Stomach (tissue), 9 donors: ENCODE measurements around the gene FAM72C. TPM values are rescaled to one million over a fixed set of nuclear protein-coding genes. Genes with fewer than 3 reads are reported as not detected.
"Not testable (repeated sequence)": the region's sequence is repeated elsewhere in the genome, so short reads cannot be mapped to it uniquely, and the experiment has no call there.

Source experiments
- DNase-seq, 2 donors: peaks; one replicate each; pipeline versions ENCODE4 v3.0.0 to v3.0.0-alpha.2; 2013 to 2019
- H3K27ac ChIP-seq, 5 donors: fragments of 200-600 bp in 4 of 5; sonication (generic) in 4 of 5; one replicate each; pipeline ENCODE4 v1.5.1; 2013 to 2019; ENCODE audit warnings: mild to moderate bottlenecking in 1 of 5, moderate library complexity in 1 of 5
- H3K27me3 ChIP-seq, 3 donors: fragments of 200-600 bp; sonication (generic); one replicate each; pipeline ENCODE4 v1.5.1; 2017 to 2019; ENCODE audit warnings: mixed run types in 1 of 3
- H3K36me3 ChIP-seq, 4 donors: fragments of 200-600 bp; sonication (generic); 1 replicate in 3 of 4; 2 replicates in 1 of 4; pipeline ENCODE4 v1.5.1; 2016 to 2019
- H3K4me1 ChIP-seq, 4 donors: fragments of 200-600 bp; sonication (generic); one replicate each; pipeline ENCODE4 v1.5.1; 2016 to 2019
- H3K4me3 ChIP-seq, 4 donors: fragments of 200-600 bp; sonication (generic) in 3 of 4; one replicate each; pipeline ENCODE4 v1.5.1; 2016 to 2019; ENCODE audit warnings: mild to moderate bottlenecking in 1 of 4
- H3K9me3 ChIP-seq, 4 donors: fragments of 200-600 bp; sonication (generic); one replicate each; pipeline ENCODE4 v1.5.1; 2016 to 2019
- WGBS, 5 donors: extraction: QIAGEN DNeasy Blood & Tissue Kit in 3 of 5; methylation state at CpG; one replicate each; pipeline versions ENCODE4 v1.1.5 to v1.1.7; 2013 to 2018; 5-methylcytosine and 5-hydroxymethylcytosine counted together
- intact Hi-C: fragments of 100-400 bp; cut with DNase I; formaldehyde crosslinking; loops from one replicate; pipeline ENCODE4 v1.15.1; 2023; ENCODE audit warnings: low total_unique reads
- polyA plus RNA-seq, 3 donors: library from polyadenylated mRNA; stranded (reverse); fragments of 200-250 nt; gene quantifications; one replicate each; pipeline ENCODE4 v1.2.3, GENCODE V29; 2013
- total RNA-seq, 5 donors: library from RNA; depleted of rRNA; stranded (reverse); fragments of >200 nt; gene quantifications; one replicate each; pipeline versions ENCODE4 v1.1.0 to v1.2.3, GENCODE V29; 2014 to 2016
- donor health status: healthy with polysubstance abuse.
- donor health status: Bipolar disorder and iron deficiency.
- donor health status: healthy.

The FAM72C gene
- total and polyA plus RNA-seq, 8 donors, result 0.19 to 2.3 (median 1.4) TPM; not detected in 4

DNA sequence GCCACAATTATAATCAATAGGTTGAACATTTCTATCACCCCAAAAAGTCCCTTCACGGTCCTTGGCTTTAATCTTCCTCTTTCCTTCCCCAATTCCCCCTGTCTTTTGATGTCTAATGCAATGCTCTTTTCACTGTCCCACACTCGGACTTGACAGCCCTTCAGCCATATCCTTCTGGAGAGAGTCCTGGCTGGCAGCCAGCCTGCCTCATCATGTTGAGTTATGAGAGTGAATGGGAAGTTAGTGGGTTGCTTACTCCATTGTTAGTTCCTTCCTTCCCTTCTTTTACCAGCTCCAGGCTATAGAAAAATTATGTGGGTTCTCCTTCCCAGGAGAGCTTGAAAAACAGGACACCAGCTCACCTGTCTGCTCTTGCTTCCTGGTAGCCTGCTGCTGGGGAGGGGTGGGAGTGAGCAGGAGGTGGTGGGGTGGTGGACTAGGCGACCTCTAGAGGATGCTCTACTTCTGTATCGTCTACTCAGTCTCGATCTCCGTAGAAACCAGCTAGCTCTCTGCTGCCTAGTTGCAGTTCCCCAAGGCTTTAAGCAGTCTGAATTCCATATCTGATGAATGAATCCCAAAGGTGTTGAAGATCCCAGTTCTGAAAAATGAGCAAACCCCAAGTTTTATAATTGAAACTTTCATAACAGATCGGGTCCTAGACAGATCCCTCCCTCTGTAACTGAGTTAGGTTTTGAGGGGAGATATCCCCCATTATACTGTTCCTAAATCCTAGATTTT lies 30.5 kb upstream of the FAM72C start:
- H3K27ac ChIP-seq, H3K4me1 ChIP-seq, intact Hi-C loops, H3K4me3 ChIP-seq, H3K27me3 ChIP-seq, H3K36me3 ChIP-seq, H3K9me3 ChIP-seq: not testable (repeated sequence)
- 49 to 66% (median 54%) methylated on average over 3 to 5 of the region's 7 CpGs; no CpG with 5 or more reads in 1 of the 5 donors for WGBS, 5 donors
- DNase-seq, result peak in 1 of 2 donors; percentile 5

DNA sequence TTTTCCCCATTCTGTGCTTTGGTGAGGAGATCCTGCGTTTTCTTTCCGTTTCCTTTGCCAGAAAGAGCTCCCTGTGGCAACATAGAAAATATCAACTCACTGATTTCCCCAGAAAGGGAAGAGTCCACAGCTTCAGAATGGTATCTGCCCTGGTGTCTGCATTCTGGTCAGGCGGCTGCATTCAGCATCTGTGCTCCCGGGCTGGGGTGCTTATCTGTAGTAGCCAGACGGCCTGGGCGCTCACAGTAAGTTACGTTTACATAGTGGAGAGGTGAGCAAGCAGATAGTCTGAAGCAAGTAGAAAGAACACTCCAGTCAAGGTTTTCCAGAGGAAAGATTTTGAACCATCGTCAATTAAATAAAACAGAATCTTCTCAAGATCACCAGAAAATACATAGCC lies 29.3 kb upstream of the FAM72C start:
- H3K4me1 ChIP-seq, H3K27me3 ChIP-seq, H3K9me3 ChIP-seq, intact Hi-C loops, DNase-seq, H3K36me3 ChIP-seq, H3K4me3 ChIP-seq, H3K27ac ChIP-seq: not testable (repeated sequence)
- WGBS, 5 donors, result 32 to 65% (median 37%) methylated on average over 3 to 5 of the region's 8 CpGs; no CpG with 5 or more reads in 2 of the 5 donors

DNA sequence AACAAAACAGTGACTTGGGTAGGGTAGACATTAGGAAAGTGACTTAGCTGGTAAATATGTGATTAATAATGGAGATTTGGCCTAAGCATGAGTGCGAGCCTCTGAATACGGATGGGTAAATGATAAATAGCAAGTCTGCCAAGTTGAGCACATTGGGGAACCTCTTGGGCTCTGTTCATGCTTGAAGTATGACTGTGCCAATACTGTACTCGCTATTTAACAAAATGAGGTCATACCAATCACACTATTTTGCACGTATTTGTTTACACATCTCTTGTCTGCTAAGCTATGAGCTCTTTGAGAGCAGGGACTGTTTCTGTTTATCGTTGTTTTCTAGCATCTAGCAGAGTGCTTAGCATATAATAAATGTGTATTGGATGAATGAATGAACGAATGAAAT lies 24.2 kb upstream of the FAM72C start:
- H3K36me3 ChIP-seq, H3K27ac ChIP-seq, H3K27me3 ChIP-seq, H3K4me1 ChIP-seq, H3K4me3 ChIP-seq, intact Hi-C loops, H3K9me3 ChIP-seq, DNase-seq: not testable (repeated sequence)
- 88 to 100% methylated on average over 1 of the region's 6 CpGs; no CpG with 5 or more reads in 3 of the 5 donors for WGBS, 5 donors

DNA sequence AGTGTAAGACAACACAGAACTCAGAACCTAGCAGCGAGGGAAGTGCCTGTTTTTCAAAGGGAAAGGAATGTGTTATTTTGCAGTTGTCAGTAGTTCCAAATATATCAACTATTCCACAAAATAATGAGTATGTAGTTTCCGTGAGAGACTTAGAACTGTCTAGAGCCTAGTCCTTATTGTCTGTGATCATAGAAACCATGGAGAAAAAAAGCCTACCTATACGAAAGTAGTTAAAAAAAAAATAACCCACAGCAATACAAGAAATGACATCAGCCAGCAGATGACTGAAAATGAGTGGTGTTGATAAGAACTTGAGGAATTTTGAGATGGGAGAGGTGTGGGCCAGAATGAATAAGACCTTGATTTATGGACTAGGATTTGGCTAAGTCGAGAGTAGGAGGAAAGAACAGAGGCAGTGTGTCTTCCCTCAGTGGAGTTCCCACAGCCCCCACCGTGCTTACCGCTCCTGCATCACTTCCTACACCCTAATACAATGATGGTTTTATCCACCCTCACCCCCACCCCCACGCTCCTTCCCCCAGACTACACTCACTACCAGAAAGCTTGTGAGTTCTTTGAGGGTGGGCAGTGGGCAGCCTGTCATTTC lies 21.6 kb upstream of the FAM72C start:
- H3K4me3 ChIP-seq, H3K36me3 ChIP-seq, H3K27me3 ChIP-seq, H3K4me1 ChIP-seq, H3K9me3 ChIP-seq, DNase-seq, H3K27ac ChIP-seq, intact Hi-C loops: not testable (repeated sequence)
- WGBS, 5 donors, result 81 to 100% (median 85%) methylated on average over 1 to 2 of the region's 7 CpGs

DNA sequence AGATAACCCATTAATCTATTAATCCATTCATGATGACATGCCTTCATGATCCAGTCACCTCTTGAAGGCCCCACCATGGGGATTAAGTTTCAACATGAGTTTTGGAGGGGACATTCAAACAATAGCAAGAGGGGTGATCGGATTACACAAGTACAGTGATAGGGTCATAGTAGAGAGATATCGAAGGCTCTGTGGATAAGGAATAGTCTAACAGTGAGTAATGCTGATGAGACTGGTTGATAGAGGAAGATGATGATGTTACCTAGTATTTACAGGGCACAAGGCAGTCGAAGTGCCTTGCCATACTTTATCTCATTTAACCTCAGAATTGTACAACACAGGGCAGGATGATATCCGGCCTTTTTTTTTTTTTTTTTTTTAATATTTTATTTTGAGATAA lies 18.9 kb upstream of the FAM72C start:
- DNase-seq, H3K4me3 ChIP-seq, H3K9me3 ChIP-seq, intact Hi-C loops, H3K36me3 ChIP-seq, H3K27me3 ChIP-seq, H3K27ac ChIP-seq, H3K4me1 ChIP-seq: not testable (repeated sequence)
- WGBS, 5 donors, result no CpG with 5 or more reads among the region's 4 CpGs

DNA sequence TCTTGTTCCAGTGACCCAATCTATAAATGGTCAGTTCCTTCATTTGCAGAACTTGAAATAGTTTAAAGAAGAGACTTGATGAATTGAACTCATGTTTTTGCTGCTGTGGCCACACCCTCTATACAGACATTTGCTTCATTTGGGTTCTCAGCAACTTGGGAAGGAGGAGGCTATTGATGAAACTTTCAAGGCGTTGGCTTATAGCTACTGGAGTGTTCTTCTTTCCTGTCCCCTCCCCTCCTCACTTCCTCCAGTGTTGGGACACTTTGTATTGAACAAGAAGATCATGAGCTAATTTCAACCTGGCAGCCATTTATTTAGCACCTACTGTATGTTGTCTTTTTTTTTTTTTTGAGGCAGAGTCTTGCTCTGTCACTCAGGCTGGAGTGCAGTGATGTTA lies 17.9 kb upstream of the FAM72C start:
- H3K4me3 ChIP-seq, DNase-seq, H3K27ac ChIP-seq, H3K4me1 ChIP-seq, H3K27me3 ChIP-seq, intact Hi-C loops, H3K9me3 ChIP-seq, H3K36me3 ChIP-seq: not testable (repeated sequence)
- no CpG with 5 or more reads among the region's 1 CpG for WGBS, 5 donors

DNA sequence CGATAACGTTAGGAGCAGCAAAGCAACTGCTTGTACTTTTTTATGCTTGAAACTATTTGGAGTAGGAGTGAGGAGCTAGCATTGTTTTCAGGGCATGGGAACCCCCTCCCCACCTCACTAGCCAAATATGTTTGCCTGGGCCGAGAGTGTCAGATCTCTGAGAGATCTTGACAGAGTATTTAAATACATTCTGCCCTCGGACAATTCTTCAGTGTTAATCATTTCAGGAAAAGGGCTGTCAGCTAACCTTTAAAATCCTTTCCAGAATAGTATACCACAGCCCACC lies 17.6 kb upstream of the FAM72C start:
- H3K9me3 ChIP-seq, DNase-seq, intact Hi-C loops: not testable (repeated sequence)

DNA sequence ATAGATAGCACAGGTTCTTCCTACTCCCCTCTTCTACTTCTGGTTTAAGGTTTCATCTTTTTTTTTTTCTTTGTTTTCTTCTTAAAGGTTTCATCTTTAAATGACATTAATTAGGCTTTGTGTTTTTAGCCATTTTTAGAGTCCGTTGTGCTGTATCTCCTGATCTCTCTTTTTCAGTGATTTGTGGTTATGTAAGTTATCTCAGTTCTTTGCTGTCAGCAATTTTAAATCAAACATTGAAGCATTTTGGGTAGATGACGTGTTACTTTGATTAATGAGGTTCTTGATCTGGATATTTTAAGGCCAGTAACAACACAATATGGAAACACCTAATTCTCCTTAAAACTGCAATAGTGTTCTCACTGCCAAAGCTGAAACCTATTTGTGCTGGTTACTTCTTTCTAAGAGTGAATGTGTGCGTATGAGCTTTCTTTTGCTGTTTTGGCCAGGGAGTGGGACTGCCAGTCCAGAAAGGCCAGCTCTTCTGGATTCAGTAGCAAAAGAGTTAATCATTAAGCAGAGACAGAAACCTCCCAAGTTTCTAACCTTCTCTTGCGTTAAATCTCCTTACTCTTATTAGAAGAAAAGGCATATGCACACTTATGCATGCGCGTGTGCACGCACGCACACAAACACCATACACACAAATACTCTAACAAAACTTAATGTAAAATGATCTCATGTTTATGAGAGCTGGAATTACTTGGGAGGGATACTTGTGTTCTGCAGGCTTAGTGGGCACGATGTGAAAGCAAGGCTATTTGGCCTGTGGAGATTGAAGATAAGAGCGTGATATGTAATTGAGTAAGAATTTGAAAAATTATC lies 17.0 kb upstream of the FAM72C start:
- H3K4me1 ChIP-seq, H3K27me3 ChIP-seq, H3K27ac ChIP-seq, H3K4me3 ChIP-seq, DNase-seq, intact Hi-C loops, H3K36me3 ChIP-seq, H3K9me3 ChIP-seq: not testable (repeated sequence)
- WGBS, 5 donors, result 30 to 58% (median 31%) methylated on average over 1 of the region's 10 CpGs; no CpG with 5 or more reads in 1 of the 5 donors

More for the DNA sequence above, 17.6 kb upstream of the FAM72C start:
- H3K4me1 ChIP-seq, H3K27ac ChIP-seq, H3K36me3 ChIP-seq, H3K4me3 ChIP-seq, H3K27me3 ChIP-seq: not testable (repeated sequence)
- WGBS, 5 donors, result no CpG with 5 or more reads among the region's 4 CpGs

DNA sequence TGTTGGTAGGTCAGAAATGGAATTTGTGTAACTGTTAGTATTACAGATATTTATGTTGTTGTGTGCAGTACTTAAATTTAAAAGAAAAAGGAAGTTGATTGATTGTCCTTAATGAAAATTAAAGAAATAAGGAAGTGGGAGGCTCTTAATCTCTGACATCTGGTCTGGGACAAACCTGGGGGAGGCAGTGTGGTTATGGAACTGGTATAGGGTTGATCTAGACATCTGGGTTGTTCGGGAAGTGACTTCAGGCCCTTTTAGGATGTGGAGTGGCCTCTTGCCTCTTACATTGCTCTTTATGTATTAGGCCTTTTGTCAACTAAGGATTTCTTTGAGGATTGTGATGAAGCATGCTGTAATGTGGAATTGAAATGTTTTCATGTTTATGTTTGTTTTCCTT lies 16.1 kb upstream of the FAM72C start:
- H3K4me3 ChIP-seq, DNase-seq: not testable (repeated sequence)
- WGBS, 5 donors, result no CpG with 5 or more reads among the region's 1 CpG

DNA sequence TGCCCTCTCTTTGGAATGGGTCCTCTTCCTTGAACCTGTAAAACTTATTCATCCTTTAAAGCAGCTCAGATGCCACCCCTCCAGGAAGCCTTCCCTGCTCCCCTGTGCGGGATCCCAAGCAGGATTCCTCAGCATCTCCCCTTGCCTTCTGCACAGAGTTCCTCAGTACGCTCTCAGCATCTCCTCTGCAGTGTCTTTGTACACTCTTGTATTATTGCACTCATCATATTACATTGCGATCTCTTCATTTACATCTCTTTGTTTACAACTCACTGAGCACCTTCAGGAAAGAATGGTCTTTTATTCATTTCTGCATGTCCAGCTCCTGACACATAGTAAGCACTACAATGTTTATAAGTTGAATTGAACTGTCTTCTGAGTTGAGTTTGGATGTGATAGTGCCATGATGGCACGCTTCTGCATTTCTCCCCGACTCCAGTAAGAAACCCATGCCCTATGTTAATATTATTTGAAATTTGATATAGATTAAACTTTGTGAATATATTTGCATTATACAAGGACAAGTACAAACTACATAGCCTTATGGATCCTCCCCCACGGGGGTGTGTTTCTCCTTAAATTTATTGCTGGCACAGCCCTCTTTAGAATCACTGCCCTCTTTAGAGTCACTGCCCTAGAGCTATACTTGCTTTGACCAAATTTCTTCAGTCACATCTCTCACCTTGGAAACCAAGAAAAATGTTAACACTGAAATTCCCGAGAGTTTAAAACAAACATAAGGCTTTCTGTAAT lies 13.1 kb upstream of the FAM72C start:
- intact Hi-C loops, H3K9me3 ChIP-seq, H3K27ac ChIP-seq, H3K4me1 ChIP-seq, H3K27me3 ChIP-seq, DNase-seq, H3K36me3 ChIP-seq, H3K4me3 ChIP-seq: not testable (repeated sequence)
- WGBS, 5 donors, result 91 to 100% (median 93%) methylated on average over 1 to 3 of the region's 7 CpGs

More for the DNA sequence above, 16.1 kb upstream of the FAM72C start:
- H3K27ac ChIP-seq, H3K27me3 ChIP-seq, H3K36me3 ChIP-seq, H3K4me1 ChIP-seq, intact Hi-C loops, H3K9me3 ChIP-seq: not testable (repeated sequence)

DNA sequence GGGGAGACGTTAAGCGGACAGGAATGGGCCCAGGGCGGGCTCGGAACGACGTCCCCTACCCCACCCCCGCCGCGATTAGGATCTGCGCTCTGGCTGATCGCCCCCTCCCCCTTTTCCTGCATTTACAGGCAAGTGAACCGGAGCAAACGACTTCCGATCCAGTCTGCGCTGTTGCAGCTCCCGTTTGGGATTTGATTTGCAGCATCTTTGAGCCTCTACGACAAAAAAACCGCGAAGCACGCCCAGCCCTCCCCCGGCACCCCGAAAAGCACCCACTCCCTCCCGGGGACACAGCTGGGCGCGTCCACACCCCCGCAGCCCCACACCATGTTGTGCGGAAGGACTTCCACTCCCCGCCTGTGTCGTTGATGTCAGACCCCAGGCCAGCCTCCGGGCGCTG lies 2.6 kb upstream of the FAM72C start:
- Histone ChIP-seq H3K27ac (peak overlapping the region in 1 of 5 donors; percentile 61), H3K4me3 (peak overlapping the region in 3 of 4 donors; percentile 20 to 47 (median 42))
- WGBS, 5 donors, result 0% methylated on average over 1 to 10 of the region's 31 CpGs; no CpG with 5 or more reads in 2 of the 5 donors

More for the DNA sequence above, 2.6 kb upstream of the FAM72C start:
- H3K9me3 ChIP-seq, H3K27me3 ChIP-seq, intact Hi-C loops, H3K36me3 ChIP-seq, H3K4me1 ChIP-seq, DNase-seq: not testable (repeated sequence)
